ENCODE results near the gene SLC4A11.
"Not testable (repeated sequence)": the region's sequence is repeated elsewhere in the genome, so short reads cannot be mapped to it uniquely, and the experiment has no call there.

SLC4A11 gene

DNA sequence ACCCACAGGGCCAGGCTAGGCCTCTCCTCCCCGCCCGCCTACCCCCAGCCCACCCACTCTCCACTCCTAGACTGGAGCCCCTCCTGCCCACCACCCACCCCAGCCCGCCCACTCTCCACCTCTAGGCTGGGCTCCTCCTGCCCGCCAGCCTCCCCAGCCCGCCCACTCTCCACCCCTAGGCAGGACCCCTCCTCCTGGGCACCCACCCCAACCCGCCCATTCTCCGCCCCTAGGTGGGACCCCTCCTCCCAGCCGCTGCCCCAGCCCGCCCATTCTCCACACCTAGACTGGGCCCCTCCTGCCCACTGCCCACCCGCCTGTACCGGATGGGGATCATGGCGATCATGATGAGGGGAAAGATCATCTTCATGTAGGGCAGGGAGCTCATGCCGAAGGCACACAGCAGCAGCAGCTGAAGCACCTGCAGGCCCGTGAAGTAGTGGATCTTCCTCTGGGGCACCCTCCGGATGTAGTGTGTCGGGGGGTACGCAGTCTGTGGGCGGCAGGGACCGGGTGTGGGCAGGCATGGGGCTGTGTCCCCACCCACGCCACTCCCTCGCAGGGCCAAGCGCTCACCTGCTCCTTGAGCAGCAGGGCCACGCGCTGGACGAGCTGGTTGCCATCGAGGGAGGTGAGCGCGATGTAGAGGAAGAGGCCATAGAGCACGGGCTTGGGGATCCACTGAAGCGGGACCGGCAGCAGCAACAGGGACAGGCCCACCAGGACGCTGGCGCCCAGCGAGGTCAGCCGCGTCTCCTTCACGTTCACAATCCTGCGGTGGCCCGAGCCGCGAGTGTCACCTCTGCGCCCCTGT lies 10.8 kb downstream of the SLC4A11 start:
- no peak for DNase-seq (ENCODE audit: low read depth)

DNA sequence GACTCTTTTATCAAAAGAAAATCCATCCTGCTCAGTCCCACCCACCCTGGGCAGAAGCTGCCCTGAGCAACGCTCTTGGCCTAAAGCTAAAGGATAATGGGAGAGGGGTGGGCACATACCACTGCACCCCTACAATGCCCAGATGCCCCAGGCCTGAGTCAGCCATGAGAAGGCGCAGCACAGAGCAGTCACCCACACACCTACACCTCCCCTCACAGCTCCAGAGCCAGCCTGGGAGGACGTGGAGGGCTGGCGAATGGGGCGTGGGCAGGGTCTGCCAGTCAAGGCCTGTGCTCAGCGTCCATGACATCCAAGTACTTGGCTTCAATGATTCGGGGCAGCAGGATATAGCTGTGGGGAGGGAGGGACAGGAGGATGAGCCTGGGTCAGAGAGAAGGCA lies 11.5 kb downstream of the SLC4A11 start:
- DNase-seq (ENCODE audit: low read depth) = no peak

- DNase-seq (ENCODE audit: low read depth) = no peak
These were observed 12.1 kb downstream of the SLC4A11 start for GRCh38 chr20:3226864-3227263.

DNA sequence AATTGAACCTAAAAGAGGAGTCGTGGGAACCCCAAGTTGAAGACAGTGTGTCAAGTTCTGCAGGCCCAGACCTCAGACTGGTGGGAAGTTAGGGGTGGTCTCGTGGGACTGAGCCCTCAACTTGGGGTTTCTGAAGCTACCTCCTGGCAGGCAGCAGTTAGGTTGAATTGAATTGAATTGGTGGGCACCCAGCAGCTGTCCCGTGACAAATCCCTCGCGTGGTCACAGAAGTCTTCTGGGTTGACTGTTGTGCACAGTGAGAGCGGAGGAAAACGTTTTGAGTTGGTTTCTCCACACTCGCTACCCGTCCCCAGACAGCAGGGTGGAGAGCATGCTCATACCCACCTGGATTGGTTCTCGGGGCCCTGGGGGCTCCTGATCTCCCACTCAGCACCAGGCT lies 12.9 kb downstream of the SLC4A11 start:
- DNase-seq (ENCODE audit: low read depth) = no peak

DNA sequence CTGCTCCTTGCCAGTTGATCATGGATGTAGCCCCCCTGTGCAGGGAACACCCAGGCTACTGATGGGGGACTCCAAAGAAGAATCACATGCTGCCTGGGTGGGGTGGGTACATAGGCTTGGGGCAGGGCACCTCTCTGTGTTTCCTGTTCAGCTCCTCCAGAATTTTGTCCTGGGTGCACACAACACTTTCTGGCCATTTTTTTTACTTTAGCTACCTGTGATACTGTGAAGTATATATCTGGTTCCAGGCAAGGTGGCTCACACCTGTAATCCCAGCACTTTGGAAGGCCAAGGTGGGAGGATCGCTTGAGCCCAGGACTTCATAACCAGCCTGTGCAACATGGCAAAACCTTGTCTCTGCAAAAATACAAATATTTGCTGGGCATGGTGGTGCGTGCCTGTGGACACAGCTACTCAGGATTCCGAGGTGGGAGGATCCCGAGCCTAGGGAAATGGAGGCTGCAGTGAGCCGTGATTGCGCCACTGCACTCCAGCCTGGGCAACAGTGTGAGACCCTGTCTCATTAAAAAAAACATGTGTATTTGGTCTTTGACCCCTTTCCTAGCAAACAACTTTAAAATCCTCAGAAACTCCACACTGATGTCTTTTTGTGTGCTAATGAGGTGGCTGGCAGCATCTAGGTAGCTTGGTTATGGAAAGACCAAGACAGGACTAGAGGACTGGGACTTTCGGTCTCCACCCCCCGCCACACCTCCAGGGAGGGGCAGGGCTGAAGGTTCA lies 14.1 kb downstream of the SLC4A11 start:
- DNase-seq (ENCODE audit: low read depth) = no peak

- no peak for DNase-seq (ENCODE audit: low read depth)
These were observed 14.9 kb downstream of the SLC4A11 start for GRCh38 chr20:3223994-3224680.

- no peak for DNase-seq (ENCODE audit: low read depth)
These were observed 15.4 kb downstream of the SLC4A11 start for GRCh38 chr20:3223651-3223993.

DNA sequence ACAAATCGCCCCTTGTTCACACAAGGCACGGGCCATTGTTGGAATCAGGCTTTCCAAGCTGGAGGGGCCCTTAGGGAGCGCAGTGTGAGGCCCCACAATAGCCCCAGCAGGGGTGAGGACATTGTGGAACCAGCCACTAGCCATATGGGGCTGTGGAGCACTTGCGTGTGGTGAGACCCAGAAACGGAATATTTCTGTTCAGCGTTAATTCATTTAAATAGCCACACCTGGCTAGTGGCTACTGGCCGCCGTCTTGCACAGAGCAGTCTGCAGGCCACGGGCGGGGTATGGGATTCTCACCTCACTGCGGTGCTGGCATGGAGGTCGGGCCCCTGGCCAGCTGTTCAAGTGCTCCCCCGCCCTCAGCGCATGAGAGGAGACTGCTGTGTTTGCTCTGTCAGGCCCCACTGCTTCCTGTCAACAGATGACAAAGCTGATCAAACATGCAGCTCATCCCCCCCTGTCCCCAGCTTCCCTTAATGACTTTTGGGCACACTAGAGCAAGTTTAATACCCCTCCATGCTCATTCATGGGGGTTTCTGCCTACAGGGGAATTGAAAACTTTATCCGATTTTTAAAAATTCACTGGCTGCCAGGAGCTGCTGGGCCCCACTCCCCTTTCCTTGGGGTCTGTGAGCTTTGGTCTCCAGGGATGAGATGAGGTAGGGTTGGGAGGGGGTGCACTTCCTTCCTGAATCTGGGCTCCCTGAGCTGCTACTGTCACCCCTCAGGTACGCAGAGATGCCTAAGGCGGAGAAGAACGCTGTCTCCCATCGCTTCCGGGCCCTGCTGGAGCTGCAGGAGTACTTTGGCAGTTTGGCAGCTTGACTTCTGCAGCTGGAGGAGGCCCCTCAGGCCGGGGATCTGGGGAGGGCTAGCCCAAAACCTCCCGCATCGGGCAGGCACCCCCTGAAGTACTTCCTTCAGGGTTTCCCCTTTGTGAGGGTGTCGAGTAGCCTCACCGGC lies 16.1 kb downstream of the SLC4A11 start:
- DNase-seq (ENCODE audit: low read depth) = no peak

DNA sequence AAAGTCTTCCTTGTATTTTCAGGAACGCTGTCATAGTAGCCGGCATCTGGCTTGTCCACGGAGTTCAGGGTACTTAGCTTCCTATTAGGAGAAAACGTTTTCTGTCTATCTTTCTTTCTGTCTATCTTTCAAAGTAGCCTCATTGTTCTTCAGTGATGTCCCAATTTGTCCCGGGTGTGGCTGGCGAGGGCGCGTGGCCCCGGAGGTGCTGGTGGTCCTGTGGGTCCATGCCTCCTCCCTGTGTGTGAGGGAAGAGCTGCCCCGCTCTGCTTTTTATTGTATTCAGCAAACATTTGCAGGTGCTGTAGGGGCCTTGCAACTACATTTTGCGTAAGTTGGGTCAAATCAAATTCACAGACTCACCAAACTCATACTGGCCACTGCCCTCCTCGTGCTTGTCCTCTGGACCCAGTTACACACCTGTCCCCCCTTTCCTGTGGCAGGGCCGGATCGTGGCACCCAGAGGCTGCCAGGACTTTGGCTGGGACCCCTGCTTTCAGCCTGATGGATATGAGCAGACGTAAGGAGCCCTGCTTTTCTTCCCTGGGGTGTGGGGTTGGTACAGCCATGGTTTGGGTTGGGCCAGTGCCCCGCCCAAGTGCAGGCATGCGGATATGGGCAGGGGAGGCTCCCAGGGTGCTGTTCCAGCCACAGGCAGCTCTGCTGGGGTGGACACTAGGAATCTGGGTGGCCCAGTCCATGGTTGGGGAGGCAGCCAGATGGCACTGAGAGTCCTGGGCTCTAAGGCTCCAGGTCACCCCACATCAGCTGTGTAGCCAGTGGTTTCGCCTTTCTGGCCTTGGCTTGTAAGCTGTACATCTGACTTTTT lies 17.4 kb downstream of the SLC4A11 start:
- DNase-seq (ENCODE audit: low read depth) = no peak

GRCh38 chr20:3218307-3218988 lies 20.5 kb downstream of the SLC4A11 start:
- DNase-seq (ENCODE audit: low read depth) = peak; percentile 68

DNA sequence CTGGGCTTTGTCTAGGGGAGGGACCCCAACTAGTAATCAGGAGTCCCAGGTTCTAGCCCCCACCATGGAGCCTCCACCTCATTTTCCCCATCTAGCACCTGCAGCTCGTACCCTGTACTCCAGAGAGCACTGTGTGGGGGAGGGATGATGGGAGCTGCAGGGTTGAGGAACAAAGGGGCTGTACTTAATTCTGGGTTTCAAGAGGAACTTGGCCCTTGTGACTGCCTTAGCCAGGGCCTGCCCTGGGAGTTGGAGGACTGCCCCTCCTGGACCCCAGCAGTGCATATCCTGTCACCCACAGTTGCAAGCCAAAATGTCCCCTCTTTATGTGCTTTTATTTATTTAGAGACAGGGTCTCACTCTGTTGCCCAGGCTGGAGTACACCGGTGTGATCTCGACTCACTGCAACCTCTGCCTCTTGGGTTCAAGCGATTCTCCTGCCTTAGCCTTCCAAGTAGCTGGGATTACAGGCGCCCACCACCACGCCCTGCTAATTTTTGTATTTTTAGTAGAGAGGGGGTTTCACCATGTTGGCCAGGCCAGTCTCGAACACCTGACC lies 23.6 kb downstream of the SLC4A11 start:
- not testable (repeated sequence) for DNase-seq (ENCODE audit: low read depth)

GRCh38 chr20:3213226-3213625 lies 25.8 kb downstream of the SLC4A11 start:
- DNase-seq (ENCODE audit: low read depth) = no peak

DNA sequence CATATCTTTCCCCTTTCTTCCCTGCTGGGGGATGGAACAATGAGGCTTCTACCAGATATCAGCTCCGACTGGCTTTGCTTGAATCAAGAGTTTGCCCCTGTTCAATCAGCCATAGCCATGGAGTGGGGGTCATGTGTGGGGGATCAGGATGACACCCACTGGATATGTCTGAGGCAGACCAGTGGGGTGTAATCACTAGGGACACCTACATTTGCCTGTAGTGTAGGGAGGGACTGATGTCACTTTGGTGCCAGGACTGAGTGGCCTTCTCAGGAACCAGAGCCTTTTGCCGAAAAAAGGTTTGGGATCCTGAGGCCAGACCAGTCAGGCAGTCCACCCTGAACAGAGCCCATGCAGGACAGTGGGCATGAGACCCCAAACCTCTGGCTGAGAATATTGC lies 28.6 kb downstream of the SLC4A11 start:
- DNase-seq (ENCODE audit: low read depth) = no peak

GRCh38 chr20:3209946-3210317 lies 29.1 kb downstream of the SLC4A11 start:
- no peak for DNase-seq (ENCODE audit: low read depth)

DNA sequence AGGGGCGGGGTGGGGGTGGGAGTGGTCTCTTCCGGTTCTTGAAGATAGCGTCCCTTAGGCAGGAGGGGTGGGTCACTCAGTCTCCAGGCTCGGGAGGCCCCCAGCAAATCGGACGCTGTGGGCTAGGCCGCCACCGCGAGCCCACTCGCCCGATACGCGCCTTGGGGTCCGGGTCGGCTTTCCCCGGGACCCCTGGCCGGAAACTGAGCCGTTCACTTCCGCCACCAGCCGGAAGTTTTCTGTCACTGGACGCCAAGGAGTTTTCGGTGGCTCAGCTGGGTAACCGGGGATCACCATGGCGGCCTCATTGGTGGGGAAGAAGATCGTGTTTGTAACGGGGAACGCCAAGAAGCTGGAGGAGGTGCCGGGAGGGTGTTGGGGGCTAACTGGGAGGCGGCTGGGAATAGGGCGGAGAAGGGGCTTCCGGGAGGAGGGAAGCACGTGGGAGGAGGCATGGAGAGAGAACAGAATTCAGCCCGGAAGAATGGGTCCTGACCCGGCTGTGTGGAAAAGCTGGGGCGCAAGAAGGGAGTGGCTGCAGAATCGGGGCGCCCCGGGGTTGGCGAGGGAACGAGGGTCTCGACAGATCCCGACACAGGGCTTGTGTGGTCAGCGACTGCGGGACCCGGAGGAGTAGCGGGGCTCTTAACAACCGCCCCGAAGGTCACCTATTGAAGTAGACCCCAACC lies 29.6 kb downstream of the SLC4A11 start, which contains the start of gene ITPA:
ITPA (plus strand) TSS at position 242 of the 689 bp plus-strand sequence; CDS start at position 296, 54 bp downstream.
- peak; percentile 38 for DNase-seq (ENCODE audit: low read depth)

- DNase-seq (ENCODE audit: low read depth) = no peak
These were observed 30.2 kb downstream of the SLC4A11 start for GRCh38 chr20:3208786-3209256.

DNA sequence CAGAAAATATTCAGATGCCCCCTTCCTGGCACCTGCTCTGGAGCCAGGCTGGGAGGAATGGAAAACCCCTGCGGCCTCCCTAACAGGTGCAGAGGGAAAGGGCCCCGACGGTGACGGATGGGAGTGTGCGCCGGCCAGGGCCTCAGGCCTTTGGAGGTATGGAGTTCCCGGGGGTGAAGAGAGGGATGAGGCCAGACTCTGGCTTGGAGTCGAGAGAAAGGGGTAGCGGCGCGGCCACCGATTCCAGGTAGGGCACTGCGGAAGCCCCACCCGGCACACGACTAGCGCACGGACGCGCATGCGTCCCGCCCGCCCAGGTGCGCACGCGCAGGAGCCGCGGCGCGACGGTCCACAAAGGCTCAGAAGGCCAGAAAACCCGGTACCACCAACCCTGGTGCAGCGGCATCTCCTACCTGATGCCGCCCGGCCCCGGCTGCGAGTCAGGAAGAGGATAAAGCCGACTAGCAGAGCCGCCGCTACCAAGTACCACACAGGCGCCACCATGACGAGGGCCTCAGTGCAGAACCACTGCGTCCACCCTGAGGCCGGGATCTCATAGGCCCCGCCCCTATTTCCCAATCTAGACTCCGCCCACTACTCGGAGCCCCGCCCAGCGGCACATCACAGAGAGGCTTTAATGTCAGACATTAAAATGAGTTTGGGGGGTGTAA lies 34.7 kb downstream of the SLC4A11 start, which contains the start of gene DDRGK1:
DDRGK1 (minus strand) TSS at position 559 of the 671 bp plus-strand sequence; CDS start at position 504, 55 bp downstream.
- peak; percentile 83 for DNase-seq (ENCODE audit: low read depth)
